Muscle of leg (tissue), 11 donors: ENCODE measurements around the gene ZNF407. TPM values are rescaled to one million over a fixed set of nuclear protein-coding genes. Genes with fewer than 3 reads are reported as not detected.
A peak's percentile ranks its signal among the peaks of the same experiment; 100 is the strongest.

Source experiments
- DNase-seq: peaks from one replicate; pipeline ENCODE4 v3.0.0; 2013
- H3K27ac ChIP-seq: one replicate; pipeline ENCODE4 v1.5.1; 2013; ENCODE audit warnings: mild to moderate bottlenecking, low read length, control low read depth
- H3K27me3 ChIP-seq: one replicate; pipeline ENCODE4 v1.6.1; 2013; ENCODE audit warnings: low read length; ENCODE audit not compliant: control insufficient read depth, insufficient read depth
- H3K36me3 ChIP-seq: one replicate; pipeline ENCODE4 v1.6.1; 2013; ENCODE audit warnings: low read length; ENCODE audit not compliant: control insufficient read depth, insufficient read depth
- H3K4me1 ChIP-seq: one replicate; pipeline ENCODE4 v1.6.1; 2013; ENCODE audit warnings: low read length; ENCODE audit not compliant: control insufficient read depth, insufficient read depth
- H3K4me3 ChIP-seq: one replicate; pipeline ENCODE4 v1.5.1; 2013; ENCODE audit warnings: low read length, control low read depth
- H3K9me3 ChIP-seq: replicated peaks from 2 replicates; pipeline ENCODE4 v1.6.1; 2013; ENCODE audit warnings: low read depth, low read length; ENCODE audit not compliant: control insufficient read depth
- WGBS: methylation state at CpG from one replicate; pipeline ENCODE4 v1.1.5; 2013; ENCODE audit warnings: missing lambda C conversion rate; ENCODE audit not compliant: insufficient coverage; 5-methylcytosine and 5-hydroxymethylcytosine counted together
- polyA plus RNA-seq, 8 donors: library from polyadenylated mRNA; unstranded; fragments of 120-200 nt; gene quantifications; one replicate each; pipeline versions ENCODE4 v1.2.1 to v1.2.3, GENCODE V29; 2013; ENCODE audit warnings: inconsistent platforms in 1 of 8, low replicate concordance in 1 of 8; ENCODE audit not compliant: insufficient read length in 8 of 8, insufficient read depth in 1 of 8
- total RNA-seq: library from RNA; stranded (reverse); fragments of 120-200 nt; gene quantifications from one replicate; pipeline ENCODE4 v1.2.4, GENCODE V29; 2013

Gene ZNF407
- total and polyA plus RNA-seq, 9 donors: 5.3 to 10.7 (median 6.4) TPM

GRCh38 chr18:74622072-74622471, 24.4 kb downstream of the ZNF407 start:
- Histone ChIP-seq H3K27ac (no peak overlapping the region), H3K4me1 (no peaks in the 10 kb centered on the region), H3K27me3 (no peaks in the 10 kb centered on the region), H3K36me3 (no peaks in the 10 kb centered on the region), H3K9me3 (no peaks in the 10 kb centered on the region), H3K4me3 (no peak overlapping the region)
- no peak for DNase-seq
- 94% methylated on average over 6 of the region's 9 CpGs for WGBS

GRCh38 chr18:74623047-74623816, 25.6 kb downstream of the ZNF407 start:
- Histone ChIP-seq H3K4me3 (no peak overlapping the region), H3K27ac (no peak overlapping the region), H3K27me3 (no peaks in the 10 kb centered on the region), H3K4me1 (no peaks in the 10 kb centered on the region), H3K36me3 (no peaks in the 10 kb centered on the region), H3K9me3 (no peaks in the 10 kb centered on the region)
- no peak for DNase-seq
- WGBS: 79% methylated on average over 20 of the region's 24 CpGs

- no peaks in the 10 kb centered on the region for H3K27me3 ChIP-seq
- no peak for DNase-seq
- H3K4me1 ChIP-seq: no peaks in the 10 kb centered on the region
- H3K36me3 ChIP-seq: no peaks in the 10 kb centered on the region
- H3K4me3 ChIP-seq: no peak overlapping the region
- 81% methylated on average over 3 of the region's 8 CpGs for WGBS
- H3K9me3 ChIP-seq: no peaks in the 10 kb centered on the region
- H3K27ac ChIP-seq: no peak overlapping the region
These were observed 26.8 kb downstream of the ZNF407 start for GRCh38 chr18:74624466-74624865.

- Histone ChIP-seq H3K9me3 (no peaks in the 10 kb centered on the region), H3K4me3 (no peak overlapping the region), H3K4me1 (no peaks in the 10 kb centered on the region), H3K36me3 (no peaks in the 10 kb centered on the region), H3K27ac (no peak overlapping the region), H3K27me3 (no peaks in the 10 kb centered on the region)
- WGBS: 97% methylated on average over 3 of the region's 5 CpGs
- DNase-seq: no peak
These were observed 27.5 kb downstream of the ZNF407 start for GRCh38 chr18:74625157-74625556.

DNA sequence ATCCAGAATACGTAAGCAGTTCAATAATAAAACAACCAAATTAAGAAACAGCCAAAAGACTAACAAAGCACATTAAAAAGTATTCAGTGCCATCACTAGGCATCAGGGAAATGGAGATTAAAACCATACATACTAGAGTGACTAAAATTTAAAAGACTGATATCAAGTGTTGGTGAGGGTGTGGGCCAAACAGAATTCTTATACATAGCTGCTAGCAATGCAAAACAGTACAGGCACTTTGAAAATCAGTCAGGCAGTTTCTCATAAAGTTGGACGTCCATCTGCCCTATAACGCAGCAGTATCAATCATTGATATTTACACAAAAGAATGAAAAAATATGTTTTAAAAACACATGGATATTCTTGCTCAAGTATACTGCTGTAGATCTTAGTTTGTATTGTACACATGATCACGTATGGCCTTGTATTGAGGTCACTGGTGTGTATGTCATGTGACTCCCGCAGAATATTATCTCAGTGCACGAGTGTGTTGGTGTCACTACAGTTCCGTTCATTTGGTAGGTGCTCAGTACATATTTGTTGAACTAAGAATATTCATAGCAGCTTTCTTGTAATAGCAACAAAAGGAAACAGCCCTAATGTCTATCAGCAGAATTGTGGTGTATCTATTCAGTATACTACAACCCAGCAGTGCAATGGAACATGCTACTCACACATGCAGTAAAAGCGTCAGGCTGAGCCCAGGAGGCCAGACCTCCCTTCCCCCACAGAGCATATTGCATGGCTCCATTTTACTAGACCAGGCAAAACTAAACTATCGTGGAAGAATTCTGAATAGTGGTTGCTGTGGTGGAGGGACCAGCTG, 28.6 kb downstream of the ZNF407 start:
- Histone ChIP-seq H3K36me3 (no peaks in the 10 kb centered on the region), H3K27ac (no peak overlapping the region), H3K4me1 (no peaks in the 10 kb centered on the region), H3K27me3 (no peaks in the 10 kb centered on the region), H3K9me3 (no peaks in the 10 kb centered on the region), H3K4me3 (no peak overlapping the region)
- DNase-seq: no peak
- WGBS: 82% methylated on average over 3 of the region's 9 CpGs

- Histone ChIP-seq H3K36me3 (peaks cover 14% of the 10 kb centered on the region), H3K27me3 (no peaks in the 10 kb centered on the region), H3K4me3 (no peak overlapping the region), H3K4me1 (no peaks in the 10 kb centered on the region), H3K27ac (no peak overlapping the region), H3K9me3 (no peaks in the 10 kb centered on the region)
- WGBS: 73% methylated on average over 1 of the region's 6 CpGs
- DNase-seq: no peak
These were observed 33.1 kb downstream of the ZNF407 start for GRCh38 chr18:74630804-74631203.

GRCh38 chr18:74631212-74631611, 33.5 kb downstream of the ZNF407 start:
- WGBS: 29% methylated on average over 1 of the region's 2 CpGs
- DNase-seq: no peak
- Histone ChIP-seq H3K9me3 (no peaks in the 10 kb centered on the region), H3K27me3 (no peaks in the 10 kb centered on the region), H3K4me1 (no peaks in the 10 kb centered on the region), H3K4me3 (no peak overlapping the region), H3K36me3 (peaks cover 14% of the 10 kb centered on the region), H3K27ac (no peak overlapping the region)

DNA sequence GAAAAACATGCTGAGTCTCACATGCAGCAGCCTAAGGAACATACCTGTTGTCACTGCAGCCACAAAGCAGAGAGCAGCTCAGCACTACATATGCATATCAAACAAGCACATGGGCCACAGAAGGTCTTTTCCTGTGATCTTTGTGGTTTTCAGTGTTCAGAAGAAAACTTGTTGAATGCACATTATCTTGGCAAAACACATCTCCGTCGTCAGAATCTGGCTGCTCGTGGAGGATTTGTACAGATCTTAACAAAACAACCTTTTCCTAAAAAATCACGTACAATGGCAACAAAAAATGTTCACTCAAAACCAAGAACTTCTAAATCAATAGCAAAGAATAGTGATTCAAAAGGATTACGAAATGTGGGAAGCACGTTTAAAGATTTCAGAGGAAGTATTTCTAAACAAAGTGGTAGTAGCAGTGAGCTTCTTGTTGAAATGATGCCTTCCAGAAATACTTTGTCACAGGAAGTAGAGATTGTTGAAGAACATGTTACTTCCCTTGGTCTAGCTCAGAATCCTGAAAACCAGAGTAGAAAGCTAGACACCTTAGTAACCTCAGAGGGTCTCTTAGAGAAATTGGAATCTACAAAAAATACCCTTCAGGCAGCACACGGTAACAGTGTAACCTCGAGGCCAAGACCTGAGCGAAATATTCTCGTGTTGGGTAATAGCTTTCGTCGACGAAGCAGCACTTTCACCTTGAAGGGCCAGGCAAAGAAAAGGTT, 34.1 kb downstream of the ZNF407 start:
- DNase-seq: peak; percentile 38
- no peaks in the 10 kb centered on the region for H3K27me3 ChIP-seq
- H3K4me1 ChIP-seq: no peaks in the 10 kb centered on the region
- peaks cover 14% of the 10 kb centered on the region for H3K36me3 ChIP-seq
- H3K4me3 ChIP-seq: no peak overlapping the region
- no peaks in the 10 kb centered on the region for H3K9me3 ChIP-seq
- H3K27ac ChIP-seq: no peak overlapping the region
- WGBS: 88% methylated on average over 9 of the region's 13 CpGs

DNA sequence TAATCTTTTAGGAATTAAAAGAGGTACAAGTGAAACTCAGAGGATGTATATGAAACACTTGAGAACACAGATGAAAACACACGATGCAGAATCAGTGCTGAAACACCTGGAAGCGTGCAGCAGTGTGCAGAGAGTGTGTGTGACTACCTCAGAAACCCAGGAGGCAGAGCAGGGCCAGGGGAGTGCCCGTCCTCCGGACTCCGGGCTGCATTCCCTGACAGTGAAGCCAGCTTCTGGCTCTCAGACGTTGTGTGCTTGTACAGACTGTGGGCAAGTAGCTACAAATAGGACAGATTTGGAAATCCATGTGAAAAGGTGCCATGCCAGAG, 34.6 kb downstream of the ZNF407 start:
- 85% methylated on average over 6 of the region's 6 CpGs for WGBS
- Histone ChIP-seq H3K4me1 (no peaks in the 10 kb centered on the region), H3K27me3 (no peaks in the 10 kb centered on the region), H3K9me3 (no peaks in the 10 kb centered on the region), H3K27ac (no peak overlapping the region), H3K4me3 (no peak overlapping the region), H3K36me3 (peaks cover 14% of the 10 kb centered on the region)
- no peak for DNase-seq

GRCh38 chr18:74632856-74633255, 35.2 kb downstream of the ZNF407 start:
- Histone ChIP-seq H3K36me3 (peaks cover 14% of the 10 kb centered on the region), H3K27me3 (no peaks in the 10 kb centered on the region), H3K27ac (no peak overlapping the region), H3K4me1 (no peaks in the 10 kb centered on the region), H3K4me3 (no peak overlapping the region), H3K9me3 (no peaks in the 10 kb centered on the region)
- DNase-seq: no peak
- no CpG with 5 or more reads among the region's 4 CpGs for WGBS
